Fibroblast of lung (primary cell): ENCODE results near the gene TGIF1.

Experiments used
- EZH2 ChIP-seq: IDR thresholded peaks from 2 replicates; pipeline ENCODE4 v1.5.1; 2012; ENCODE audit warnings: low read length, control low read depth, mild to moderate bottlenecking; ENCODE audit errors: missing control alignments
- TF ChIP-seq, protein P1 (sequence below), 2 donors: IDR thresholded peaks in 1 of 2; conservative IDR thresholded peaks in 1 of 2; 1 replicate in 1 of 2; 2 replicates in 1 of 2; pipeline ENCODE4 v1.5.1; 2011 to 2012; ENCODE audit warnings: low read length in 2 of 2, control low read depth in 1 of 2, inconsistent platforms in 1 of 2, low read depth in 1 of 2, mild to moderate bottlenecking in 1 of 2

DNA sequence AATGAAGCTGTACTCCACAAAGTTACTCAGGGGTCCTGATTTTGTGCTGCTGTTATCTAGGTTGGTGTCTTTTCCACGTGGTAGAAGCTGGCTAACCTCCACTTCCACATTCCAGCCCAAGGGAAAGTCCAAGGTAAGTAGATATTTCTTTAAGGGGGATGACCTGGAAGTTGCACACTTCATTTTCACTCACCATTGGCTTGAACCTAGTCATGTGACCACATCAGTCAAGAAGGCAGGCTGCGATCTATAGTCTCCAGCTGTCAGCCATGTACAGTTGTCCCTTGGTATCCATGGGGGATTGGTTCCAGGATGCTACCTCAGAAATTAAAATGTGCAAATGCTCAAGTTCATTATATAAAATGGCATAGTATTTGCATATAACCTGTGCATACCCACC lies 31.9 kb upstream of the TGIF1 start:
- no peak for TF ChIP-seq EZH2
- TF ChIP-seq, protein P1, sequence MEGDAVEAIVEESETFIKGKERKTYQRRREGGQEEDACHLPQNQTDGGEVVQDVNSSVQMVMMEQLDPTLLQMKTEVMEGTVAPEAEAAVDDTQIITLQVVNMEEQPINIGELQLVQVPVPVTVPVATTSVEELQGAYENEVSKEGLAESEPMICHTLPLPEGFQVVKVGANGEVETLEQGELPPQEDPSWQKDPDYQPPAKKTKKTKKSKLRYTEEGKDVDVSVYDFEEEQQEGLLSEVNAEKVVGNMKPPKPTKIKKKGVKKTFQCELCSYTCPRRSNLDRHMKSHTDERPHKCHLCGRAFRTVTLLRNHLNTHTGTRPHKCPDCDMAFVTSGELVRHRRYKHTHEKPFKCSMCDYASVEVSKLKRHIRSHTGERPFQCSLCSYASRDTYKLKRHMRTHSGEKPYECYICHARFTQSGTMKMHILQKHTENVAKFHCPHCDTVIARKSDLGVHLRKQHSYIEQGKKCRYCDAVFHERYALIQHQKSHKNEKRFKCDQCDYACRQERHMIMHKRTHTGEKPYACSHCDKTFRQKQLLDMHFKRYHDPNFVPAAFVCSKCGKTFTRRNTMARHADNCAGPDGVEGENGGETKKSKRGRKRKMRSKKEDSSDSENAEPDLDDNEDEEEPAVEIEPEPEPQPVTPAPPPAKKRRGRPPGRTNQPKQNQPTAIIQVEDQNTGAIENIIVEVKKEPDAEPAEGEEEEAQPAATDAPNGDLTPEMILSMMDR (conservative IDR thresholded peaks at IDR 0.05 in 1 of 2, IDR thresholded peaks at IDR 0.05 in 1 of 2; ENCODE audit: low read depth in 1 of 2, low read length in 2 of 2) = no peak
